ENCODE measurements around the gene EXOC3L1. TPM values are rescaled to one million over a fixed set of nuclear protein-coding genes. Genes with fewer than 3 reads are reported as not detected.
A peak's percentile ranks its signal among the peaks of the same experiment; 100 is the strongest.

Gene EXOC3L1
- total and polyA plus RNA-seq, 2 of the 13 experiments (the other 11 are each of a cell fraction or from before 2014, with no cell fraction given): 0.12 TPM; not detected in 1

GRCh38 chr16:67155295-67156142 is 34.4 kb downstream of the EXOC3L1 start (continued):
- TF ChIP-seq ZNF276 (CRISPR knock-in tag; IDR thresholded peaks at IDR 0.05; ENCODE audit: low read depth) (peak; percentile 78; the same call in 1 of the 2 replicates), XBP1 (CRISPR knock-in tag; IDR thresholded peaks at IDR 0.05) (no peak), CTCF (CRISPR knock-in tag; IDR thresholded peaks at IDR 0.05) (peak; percentile 94), ZNF382 (CRISPR knock-in tag; IDR thresholded peaks at IDR 0.05; ENCODE audit: borderline replicate concordance) (no peak), HOXA7 (CRISPR knock-in tag; IDR thresholded peaks at IDR 0.05) (no peak), ZNF501 (CRISPR knock-in tag; IDR thresholded peaks at IDR 0.05) (peak; percentile 77; the same call in 1 of the 2 replicates), ZSCAN5A (CRISPR knock-in tag; IDR thresholded peaks at IDR 0.05; ENCODE audit: borderline replicate concordance) (no peak), DR1 (CRISPR knock-in tag; IDR thresholded peaks at IDR 0.05) (peak; percentile 18; the same call in 1 of the 2 replicates), ZNF383 (CRISPR knock-in tag; IDR thresholded peaks at IDR 0.05; ENCODE audit: borderline replicate concordance) (0 out of 2 replicates have a peak, but pooled peaks have one; percentile 47), SRSF1 (optimal IDR thresholded peaks at IDR 0.05; ENCODE audit: low read depth, low read length) (peak; percentile 37), PCBP1 (IDR thresholded peaks at IDR 0.05; ENCODE audit: borderline replicate concordance, low read depth, low read length) (no peak), KLF16 (CRISPR knock-in tag; IDR thresholded peaks at IDR 0.05) (peak in 1 of 2 experiments; percentile 48; a peak in 1 of 4 replicates), PRPF4 (IDR thresholded peaks at IDR 0.05; ENCODE audit: low read depth, low read length, poor library complexity, severe bottlenecking) (no peak), ZNF615 (CRISPR knock-in tag; IDR thresholded peaks at IDR 0.05; ENCODE audit: borderline replicate concordance) (no peak), DNMT3B (CRISPR knock-in tag; conservative IDR thresholded peaks at IDR 0.05) (no peak), GABPB1 (CRISPR knock-in tag; IDR thresholded peaks at IDR 0.05) (peak; percentile 65; the same call in 1 of the 2 replicates), ZNF530 (CRISPR knock-in tag; IDR thresholded peaks at IDR 0.05; ENCODE audit: low read depth) (no peak), ARNTL (CRISPR knock-in tag; IDR thresholded peaks at IDR 0.05) (no peak), SKI (IDR thresholded peaks at IDR 0.05; ENCODE audit: partially characterized antibody) (peak; percentile 62)

Measured in HepG2 (cell line).